Activated CD4-positive, alpha-beta T cell treated with anti-CD3 and anti-CD28 coated beads, Interleukin-10, Interleukin-2, amounts not matched to agents 100 ng/mL and 50 ng/mL, durations not matched to agents 16 hours and 8 hours (primary cell): Measurements from ENCODE around the gene SAP25.
"Not testable (repeated sequence)": the region's sequence is repeated elsewhere in the genome, so short reads cannot be mapped to it uniquely, and the experiment has no call there.

ENCODE experiments used
- DNase-seq: peaks from one replicate; pipeline ENCODE4 v3.0.0-alpha.2; 2020

The SAP25 gene

GRCh38 chr7:100556541-100556940 is 17.2 kb downstream of the SAP25 start:
- DNase-seq = no peak

DNA sequence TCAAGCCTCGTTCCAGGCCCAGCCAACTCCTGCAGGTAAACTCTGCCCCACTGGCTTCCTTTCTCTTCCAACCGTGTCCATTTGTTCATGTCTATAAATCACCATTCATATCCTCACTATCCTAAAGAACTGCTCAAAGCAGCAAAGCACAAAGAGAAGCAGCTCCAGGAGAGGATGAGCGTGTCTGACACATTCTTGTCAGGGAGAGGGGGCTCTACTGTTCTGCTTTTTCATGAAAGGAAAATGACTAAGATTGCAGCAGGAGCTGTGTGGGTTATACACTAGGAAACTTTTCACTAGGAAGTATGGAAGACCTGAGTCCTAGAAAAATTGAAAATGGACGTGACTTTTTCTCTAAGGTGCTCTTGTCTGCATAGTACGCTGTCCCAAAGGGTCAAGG is 18.0 kb downstream of the SAP25 start:
- DNase-seq = no peak

DNA sequence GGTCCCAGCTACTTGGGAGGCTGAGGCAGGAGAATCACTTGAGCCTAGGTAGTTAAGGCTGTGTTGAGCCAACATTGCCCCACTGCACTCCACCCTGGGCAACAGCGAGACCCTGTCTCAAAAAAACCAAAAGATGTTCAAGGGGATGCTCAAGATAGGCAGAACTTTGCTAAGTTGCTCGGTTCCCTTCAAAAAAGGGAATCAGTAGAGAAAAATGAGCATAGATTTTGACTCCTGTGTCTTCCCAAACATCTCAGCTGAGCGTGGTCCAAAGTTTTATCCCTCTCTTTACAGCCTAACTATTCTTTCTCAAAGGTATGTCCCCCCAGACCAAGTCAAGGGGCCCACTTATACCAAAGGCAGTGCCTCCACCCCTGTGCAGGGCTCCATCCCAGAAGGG is 20.7 kb downstream of the SAP25 start:
- DNase-seq = no peak

DNA sequence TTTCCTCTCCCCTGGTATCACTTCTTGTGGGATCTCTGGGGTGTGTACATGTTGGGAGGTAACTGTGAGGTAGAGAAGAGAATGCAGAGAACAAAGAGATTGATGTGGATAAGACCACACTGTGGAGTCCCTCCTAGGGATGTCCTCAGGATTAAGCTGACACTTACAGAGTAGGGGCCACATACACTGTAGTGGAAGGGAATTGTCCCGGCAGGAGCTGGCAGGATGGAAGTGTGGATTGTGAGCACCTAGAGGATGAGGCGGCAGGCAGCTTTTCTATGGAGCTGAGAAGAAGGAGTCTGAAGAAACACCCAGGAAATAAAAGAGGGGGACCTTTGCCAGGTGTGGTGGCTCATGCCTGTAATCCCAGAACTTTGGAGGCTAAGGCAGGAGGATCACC is 21.2 kb downstream of the SAP25 start:
- no peak for DNase-seq

GRCh38 chr7:100548446-100548845 is 25.3 kb downstream of the SAP25 start:
- DNase-seq = not testable (repeated sequence)

- DNase-seq = no peak
Measured at GRCh38 chr7:100547872-100548271, 25.8 kb downstream of the SAP25 start.

DNA sequence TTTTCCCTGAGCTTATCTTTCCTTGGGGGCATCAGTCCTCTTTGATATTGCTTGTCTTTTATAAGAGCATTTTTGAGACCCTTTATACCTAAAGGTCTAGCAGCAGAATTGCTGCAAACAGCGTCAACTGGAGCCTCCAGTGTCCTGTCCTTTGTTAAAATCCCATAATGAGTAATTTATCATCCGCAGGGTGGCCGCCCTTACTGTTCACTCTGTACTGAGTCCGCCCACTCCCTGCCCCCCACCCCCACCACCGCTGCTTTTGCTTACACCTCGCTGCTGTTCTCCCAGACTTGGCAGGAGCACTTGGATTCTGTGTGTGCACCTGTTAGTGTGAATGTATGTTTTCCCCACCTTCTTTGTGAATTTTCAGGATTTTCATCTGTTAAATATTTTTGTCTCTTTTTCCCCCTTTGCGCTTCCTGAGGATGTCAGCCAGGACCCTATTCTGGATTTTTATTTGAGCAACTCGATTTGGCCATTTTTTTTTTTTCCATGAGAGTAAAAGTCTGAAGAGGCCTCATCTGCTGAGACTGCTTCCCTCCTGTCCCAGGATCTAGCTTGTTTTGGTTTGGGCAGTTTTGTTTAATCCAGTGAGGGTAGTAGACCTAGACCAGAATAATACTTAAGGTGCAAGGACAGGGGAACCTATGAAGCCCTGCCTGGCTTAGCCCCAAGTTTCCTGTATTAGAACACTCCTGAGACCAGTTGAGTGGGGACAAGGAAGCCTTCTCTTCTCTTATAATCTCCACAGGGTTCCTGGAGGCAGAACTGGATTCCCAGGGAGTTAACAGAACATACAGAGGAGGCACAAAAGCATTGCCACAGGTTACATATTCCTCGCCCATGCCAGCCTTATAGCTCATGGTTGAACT is 26.5 kb downstream of the SAP25 start:
- DNase-seq = no peak

- peak; percentile 77 for DNase-seq
Measured at GRCh38 chr7:100546129-100546925, 27.4 kb downstream of the SAP25 start.

DNA sequence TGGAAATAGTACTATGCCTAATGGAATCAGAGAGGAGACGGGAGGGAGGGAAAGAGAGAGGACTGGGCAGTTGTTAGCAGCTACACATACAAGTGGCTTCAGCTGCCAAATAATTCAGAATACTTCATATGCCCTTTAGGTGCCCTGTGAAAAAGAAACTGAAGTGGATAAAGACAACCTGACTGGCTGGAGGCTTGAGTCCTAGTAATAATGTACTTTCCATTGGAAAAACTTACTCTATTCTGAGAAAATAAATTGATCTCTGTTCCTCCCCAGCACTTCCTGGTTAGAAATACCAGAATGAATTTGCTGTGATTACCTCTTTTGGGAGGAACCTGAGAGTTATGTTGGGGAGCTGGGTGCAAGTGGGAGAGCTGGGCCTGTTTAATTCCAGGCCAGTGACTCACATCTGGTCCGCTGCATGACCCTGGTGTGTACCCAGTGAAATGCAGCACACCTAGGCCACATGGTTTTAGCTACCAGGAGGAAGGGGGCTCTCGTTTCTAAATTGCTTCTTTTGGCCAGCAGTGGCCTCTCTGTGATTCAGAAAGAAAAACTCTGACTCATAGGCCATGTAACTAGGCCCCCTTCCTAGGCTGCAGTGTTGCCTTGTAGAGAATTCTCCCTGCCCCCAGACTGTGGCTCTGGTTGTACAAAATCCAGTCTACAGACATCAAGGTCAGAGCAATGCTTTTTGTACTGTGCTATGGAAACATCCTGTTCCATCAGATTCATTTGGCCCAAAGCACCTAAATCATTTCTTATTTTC is 28.2 kb downstream of the SAP25 start:
- peak; percentile 93 for DNase-seq

DNA sequence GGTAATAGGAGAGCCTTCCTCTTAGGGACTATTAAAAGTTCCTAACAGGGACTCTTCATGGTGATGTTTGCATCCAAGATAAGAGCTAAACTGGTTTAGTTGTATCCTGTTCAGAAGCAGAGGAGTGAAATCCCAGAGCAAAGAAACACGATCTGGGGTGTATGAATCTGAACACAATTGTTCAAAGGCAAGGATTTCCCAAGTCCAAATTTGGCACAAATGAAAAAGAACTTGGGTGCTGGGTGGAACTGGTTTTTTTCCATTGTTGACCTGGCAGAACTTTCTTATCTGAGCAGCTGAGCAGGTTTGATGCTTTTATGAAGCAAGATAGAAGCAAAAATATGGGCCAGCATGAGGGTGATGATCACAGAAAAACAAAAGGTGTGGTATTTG is 28.7 kb downstream of the SAP25 start:
- DNase-seq = no peak

DNA sequence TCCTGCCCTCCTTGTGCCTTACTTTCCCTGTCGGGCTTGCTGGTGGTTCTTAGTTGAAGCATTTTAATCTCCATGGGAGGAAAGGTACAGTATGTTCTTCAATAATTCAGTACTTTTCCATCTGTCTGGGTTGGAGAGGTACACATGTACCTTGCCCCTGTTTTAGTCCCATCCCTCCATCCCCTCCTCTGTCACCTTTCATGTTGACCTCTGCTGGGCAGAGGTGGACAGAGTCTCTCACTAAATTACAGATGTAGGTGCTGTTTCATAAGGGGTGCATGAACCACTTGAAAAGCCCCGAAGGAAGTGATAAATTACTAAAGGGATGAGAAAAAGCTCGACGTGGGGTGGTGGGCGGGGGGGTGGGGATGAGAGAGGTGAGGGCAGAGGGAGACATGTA is 29.3 kb downstream of the SAP25 start:
- no peak for DNase-seq

DNA sequence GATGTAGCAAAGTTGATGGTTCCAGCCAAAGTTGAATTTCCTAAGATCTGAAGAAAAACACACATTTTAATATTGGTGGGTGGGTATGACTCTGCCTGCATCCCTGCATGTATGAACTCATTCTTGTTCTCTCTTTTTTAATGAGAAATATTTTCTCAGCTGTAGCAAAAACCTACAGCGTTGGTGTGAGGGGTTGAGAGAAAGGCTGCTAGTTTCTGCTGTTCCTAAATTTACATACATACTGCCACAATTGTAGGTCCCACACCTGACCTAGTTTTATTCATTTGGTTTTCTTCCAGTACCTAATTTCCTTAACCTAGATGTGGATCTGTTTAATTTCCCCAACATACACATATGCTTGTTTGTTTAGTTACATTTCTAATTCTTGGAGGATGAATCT is 30.1 kb downstream of the SAP25 start:
- no peak for DNase-seq

- DNase-seq = not testable (repeated sequence)
Measured at GRCh38 chr7:100541309-100541708, 32.4 kb downstream of the SAP25 start.

GRCh38 chr7:100540073-100540723 is 33.5 kb downstream of the SAP25 start:
- DNase-seq = no peak

DNA sequence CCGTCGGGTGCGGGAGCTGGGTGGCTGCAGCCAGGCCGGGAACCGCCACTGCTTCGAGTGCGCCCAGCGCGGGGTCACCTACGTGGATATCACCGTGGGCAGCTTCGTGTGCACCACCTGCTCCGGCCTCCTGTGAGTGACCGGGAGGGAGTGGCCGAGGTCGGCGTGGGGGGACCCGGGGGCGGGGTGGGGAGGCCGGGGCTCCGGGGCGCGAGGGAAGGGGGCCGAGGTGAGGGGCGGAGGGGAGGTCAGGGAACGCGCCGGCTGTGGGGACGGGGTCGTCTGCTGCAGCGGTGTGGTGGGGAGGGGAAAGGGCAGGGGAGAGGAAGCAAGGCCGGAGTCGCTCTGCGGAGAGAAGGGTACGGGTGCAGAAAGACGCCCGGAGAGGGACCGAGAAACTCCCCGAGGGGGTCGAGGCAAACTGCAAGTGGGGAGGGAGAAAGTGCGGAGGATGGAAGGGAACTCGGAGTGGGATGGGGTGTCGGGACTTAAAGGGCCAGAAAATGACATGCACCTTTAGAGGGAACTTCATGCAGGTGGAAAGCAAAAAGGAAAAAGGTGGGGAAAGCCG is 34.2 kb downstream of the SAP25 start:
- DNase-seq = no peak

GRCh38 chr7:100538654-100539435 is 34.9 kb downstream of the SAP25 start, which contains the start of gene AGFG2:
TSS of gene AGFG2 (plus strand) at chr7:100539203. CDS start at chr7:100539347, 144 bp downstream.
- DNase-seq = peak; percentile 100

DNA sequence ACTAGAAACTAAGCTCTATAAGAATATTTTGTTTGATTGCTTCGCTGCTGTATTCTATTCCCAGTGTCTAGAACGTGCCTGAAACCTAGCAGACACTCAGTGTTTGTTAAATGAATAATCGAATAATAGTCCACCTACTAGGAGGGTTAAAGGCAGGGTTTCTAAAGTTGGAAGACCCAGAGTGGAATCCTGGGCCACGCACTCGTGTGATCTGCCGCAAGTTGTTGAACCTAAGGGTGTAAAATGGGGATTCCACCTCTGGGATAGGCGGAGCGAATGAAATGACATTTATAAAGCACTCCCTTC is 35.4 kb downstream of the SAP25 start:
- DNase-seq = no peak

GRCh38 chr7:100536695-100537094 is 37.0 kb downstream of the SAP25 start:
- not testable (repeated sequence) for DNase-seq

DNA sequence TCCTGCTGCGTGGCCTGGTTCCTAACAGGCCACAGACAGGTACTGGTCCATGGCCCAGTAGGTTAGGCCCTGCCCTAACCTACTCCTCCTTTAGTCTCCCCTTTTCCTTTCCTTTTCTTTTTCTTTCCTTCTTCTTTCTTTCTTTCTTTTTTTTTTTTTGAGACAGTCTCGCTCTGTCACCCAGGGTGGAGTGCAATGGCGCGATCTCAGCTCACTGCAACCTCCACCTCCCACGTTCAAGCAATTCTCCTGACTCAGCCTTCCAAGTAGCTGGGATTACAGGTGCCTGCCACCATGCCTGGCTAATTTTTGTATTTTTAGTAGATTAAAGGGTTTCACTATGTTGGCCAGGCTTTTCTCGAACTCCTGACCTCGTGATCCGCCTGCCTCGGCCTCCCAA is 37.7 kb downstream of the SAP25 start:
- not testable (repeated sequence) for DNase-seq

- DNase-seq = no peak
Measured at GRCh38 chr7:100532165-100533022, 41.3 kb downstream of the SAP25 start.
